GM19372 (cell line): Measurements from ENCODE around the gene GPC4.

ENCODE experiments used
- ATAC-seq: cut with Tn5 transposase; IDR thresholded peaks from one replicate; pipeline ENCODE4 v1.9.1; 2021; ENCODE audit warnings: mild to moderate bottlenecking, low read depth, moderate library complexity; ENCODE audit not compliant: unreplicated experiment

Gene GPC4

DNA sequence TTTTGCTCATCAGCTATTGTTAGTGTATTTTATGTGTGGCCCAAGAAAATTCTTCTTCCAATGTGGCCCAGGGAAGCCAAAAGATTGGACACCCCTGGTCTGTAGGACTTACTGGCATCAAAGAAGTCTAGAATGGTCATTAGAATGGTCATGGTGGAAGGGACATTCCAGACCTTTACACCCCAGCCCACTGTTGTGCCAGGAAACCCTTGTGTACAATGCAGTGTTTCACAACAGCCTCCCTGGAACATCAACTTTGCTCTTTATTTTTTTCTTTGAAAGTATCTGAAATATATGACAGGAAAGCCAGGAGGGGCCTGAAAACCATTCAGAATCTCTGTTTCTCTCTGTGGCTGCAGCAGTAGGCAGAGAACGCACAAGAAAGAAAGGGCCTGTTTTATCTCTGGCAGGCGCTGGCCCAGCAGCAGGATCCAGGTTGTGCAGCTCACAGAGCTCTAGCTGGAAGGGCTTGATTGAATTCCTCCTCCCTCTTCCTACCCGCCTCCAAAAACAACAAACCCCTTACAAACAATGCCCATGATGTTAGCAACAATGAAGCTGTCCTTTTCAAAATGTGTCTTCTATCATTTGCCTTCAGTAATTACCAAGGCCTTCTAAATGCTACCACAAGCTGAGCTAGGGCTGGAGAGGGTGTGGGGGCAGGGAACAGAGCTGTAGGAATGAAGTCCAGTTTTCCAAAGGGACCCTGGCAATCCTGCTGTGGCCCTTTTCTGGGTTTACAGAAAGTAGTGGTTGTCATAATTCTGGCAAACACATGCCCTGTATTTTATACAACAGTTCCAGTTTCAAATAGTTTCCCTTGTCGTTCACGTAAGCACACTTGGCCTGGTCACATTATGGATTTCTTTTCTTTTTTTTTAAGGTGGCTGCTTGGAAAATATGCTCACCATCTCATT, 164.8 kb downstream of the GPC4 start:
- ATAC-seq: no peak
